Activated naive CD4-positive, alpha-beta T cell treated with anti-CD3 and anti-CD28 coated beads, Interleukin-2, amount 50 U/mL, for 72 hours (primary cell): ENCODE measurements around the gene ANKRD36. TPM values are rescaled to one million over a fixed set of nuclear protein-coding genes. Genes with fewer than 3 reads are reported as not detected.
A peak's percentile ranks its signal among the peaks of the same experiment; 100 is the strongest.
"Not testable (repeated sequence)": the region's sequence is repeated elsewhere in the genome, so short reads cannot be mapped to it uniquely, and the experiment has no call there.

Experiments
- ATAC-seq, 2 donors: fragments of 150-1000 bp; cut with Tn5 transposase; 2 replicates each; pipeline ENCODE4 v1.10.0; 2021; ENCODE audit warnings: mild to moderate bottlenecking in 2 of 2, moderate library complexity in 2 of 2
- DNase-seq, 2 donors: peaks; one replicate each; pipeline ENCODE4 v3.0.0; 2021 to 2022; ENCODE audit warnings: low spot score in 2 of 2
- H3K27ac Mint-ChIP-seq, 2 donors: one replicate each; pipeline ENCODE4 v1.8.0; 2022; ENCODE audit warnings: mild to moderate bottlenecking in 2 of 2, mixed read lengths in 2 of 2
- H3K36me3 Mint-ChIP-seq, 2 donors: one replicate each; pipeline ENCODE4 v1.8.0; 2022; ENCODE audit warnings: mixed read lengths in 2 of 2
- H3K9me3 Mint-ChIP-seq, 2 donors: one replicate each; pipeline ENCODE4 v1.8.0; 2022; ENCODE audit warnings: mixed read lengths in 2 of 2
- total RNA-seq, 2 donors: library from RNA; stranded (reverse); gene quantifications; one replicate each; pipeline ENCODE4 v1.2.3, GENCODE V29; 2022

The ANKRD36 gene
- total RNA-seq, 2 donors from 2014 or later = 32.0 to 46.2 TPM

DNA sequence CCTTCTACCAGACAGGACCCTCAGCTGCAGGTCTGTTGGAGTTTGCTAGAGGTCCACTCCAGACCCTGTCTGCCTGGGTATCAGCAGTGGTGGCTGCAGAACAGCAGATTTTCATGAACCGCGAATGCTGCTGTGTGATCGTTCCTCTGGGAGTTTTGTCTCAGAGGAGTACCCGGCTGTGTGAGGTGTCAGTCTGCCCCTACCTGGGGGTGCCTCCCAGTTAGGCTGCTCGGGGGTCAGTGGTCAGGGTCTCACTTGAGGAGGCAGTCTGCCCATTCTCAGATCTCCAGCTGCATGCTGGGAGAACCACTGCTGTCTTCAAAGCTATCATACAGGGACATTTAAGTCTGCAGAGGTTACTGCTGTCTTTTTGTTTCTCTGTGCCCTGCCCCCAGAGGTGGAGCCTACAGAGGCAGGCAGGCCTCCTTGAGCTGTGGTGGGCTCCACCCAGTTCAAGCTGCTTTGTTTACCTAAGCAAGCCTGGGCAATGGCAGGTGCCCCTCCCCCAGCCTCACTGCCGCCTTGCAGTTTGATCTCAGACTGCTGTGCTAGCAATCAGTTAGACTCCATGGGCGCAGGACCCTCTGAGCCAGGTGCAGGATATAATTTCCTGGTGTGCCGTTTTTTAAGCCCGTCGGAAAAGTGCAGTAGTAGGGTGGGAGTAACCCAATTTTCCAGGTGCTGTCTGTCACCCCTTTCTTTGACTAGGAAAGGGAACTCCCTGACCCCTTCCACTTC is 118.1 kb downstream of the ANKRD36 start:
- H3K9me3 Mint-ChIP-seq, H3K27ac Mint-ChIP-seq, DNase-seq, ATAC-seq: not testable (repeated sequence)
- H3K36me3 Mint-ChIP-seq = peaks cover 7 to 31% of the 10 kb centered on the region in 2 donors

DNA sequence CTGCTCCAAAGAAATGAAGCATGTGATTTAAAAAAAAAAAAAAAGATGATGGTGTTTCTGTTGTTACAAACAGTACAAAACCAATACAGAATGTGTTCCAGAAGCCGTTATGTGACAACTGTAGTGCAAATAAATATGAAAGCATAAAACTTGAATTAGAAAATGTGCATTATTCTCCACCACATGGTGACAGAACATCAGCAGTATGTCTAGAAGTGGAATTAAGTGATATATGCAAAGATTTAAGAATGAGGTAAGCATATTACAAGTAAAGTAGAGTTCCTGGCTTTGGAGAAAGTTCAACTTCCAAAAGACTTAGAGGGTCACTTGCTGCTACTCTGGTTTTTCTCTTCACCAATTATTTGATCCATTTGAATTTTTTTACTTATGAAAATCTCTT is 120.0 kb downstream of the ANKRD36 start:
- not testable (repeated sequence) for DNase-seq, ATAC-seq, H3K9me3 Mint-ChIP-seq

DNA sequence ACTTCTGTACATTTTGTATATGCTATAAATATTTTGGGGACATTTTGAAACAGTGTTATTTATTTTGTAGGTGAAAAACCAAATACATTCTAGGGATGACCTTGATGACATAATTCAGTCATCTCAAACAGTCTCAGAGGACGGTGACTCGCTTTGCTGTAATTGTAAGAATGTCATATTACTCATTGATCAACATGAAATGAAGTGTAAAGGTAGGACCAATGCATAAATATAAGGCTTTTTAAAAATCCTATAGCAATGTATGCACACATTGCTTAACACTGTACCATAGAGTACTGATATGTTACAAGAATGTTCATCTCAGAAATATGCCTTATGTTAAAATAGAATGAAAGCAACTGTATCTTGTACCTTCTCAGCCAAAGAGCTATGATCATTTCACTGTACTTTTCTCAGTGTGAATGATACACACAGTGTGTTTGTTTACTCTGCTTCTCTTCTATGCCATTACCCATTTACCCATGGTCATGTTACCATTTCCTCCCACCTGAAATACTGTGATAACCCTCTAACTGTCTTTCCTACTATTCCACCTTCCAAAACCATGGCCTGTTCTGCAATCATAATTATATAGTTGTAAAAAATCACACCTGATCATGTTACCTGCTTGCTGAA is 120.8 kb downstream of the ANKRD36 start:
- not testable (repeated sequence) for H3K9me3 Mint-ChIP-seq, H3K27ac Mint-ChIP-seq, DNase-seq
- H3K36me3 Mint-ChIP-seq = peaks cover 7 to 21% of the 10 kb centered on the region in 2 donors
- peak; percentile 49 to 95 for ATAC-seq

More for the DNA sequence above, 120.0 kb downstream of the ANKRD36 start:
- H3K27ac Mint-ChIP-seq = not testable (repeated sequence)
- peaks cover 7 to 26% of the 10 kb centered on the region in 2 donors for H3K36me3 Mint-ChIP-seq

DNA sequence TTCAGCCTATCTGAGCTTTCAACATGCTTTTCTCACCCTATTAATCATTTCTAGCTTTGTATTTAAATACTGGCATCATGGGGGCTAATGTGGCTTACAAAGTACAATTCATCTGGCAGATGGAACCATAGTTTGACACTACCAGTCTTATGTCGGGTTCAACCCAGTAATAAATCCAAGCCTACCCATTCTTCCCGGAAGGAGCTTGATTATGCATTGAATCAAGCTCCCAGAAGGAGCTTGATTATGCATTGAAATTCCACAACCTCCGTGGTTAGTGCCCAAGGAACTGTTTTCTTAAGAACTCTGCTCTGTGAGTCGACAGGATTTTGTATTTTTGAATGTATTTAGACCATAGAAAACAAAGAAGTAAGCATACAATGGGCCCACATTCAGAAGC is 148.2 kb downstream of the ANKRD36 start:
- H3K9me3 Mint-ChIP-seq, DNase-seq, H3K36me3 Mint-ChIP-seq, H3K27ac Mint-ChIP-seq, ATAC-seq: not testable (repeated sequence)

DNA sequence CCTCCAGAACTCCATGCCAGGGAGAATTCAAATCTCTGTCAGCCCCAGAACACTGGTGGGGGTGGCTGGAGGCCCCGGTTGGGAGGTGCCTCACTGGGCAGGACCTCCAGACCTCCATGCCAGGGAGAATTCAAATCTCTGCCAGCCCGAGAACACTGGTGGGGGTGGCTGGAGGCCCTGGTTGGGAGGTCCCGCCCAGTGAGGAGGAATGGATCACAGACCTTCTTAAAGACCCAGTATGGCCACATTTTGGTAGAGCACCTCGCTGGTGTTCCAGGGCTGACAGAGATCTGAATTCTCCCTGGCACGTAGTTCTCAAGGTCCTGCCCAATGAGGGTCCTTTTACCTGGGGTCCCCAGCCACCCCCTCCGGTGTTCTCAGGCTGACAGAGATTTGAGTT is 153.5 kb downstream of the ANKRD36 start:
- H3K36me3 Mint-ChIP-seq, DNase-seq, H3K9me3 Mint-ChIP-seq, H3K27ac Mint-ChIP-seq, ATAC-seq: not testable (repeated sequence)

DNA sequence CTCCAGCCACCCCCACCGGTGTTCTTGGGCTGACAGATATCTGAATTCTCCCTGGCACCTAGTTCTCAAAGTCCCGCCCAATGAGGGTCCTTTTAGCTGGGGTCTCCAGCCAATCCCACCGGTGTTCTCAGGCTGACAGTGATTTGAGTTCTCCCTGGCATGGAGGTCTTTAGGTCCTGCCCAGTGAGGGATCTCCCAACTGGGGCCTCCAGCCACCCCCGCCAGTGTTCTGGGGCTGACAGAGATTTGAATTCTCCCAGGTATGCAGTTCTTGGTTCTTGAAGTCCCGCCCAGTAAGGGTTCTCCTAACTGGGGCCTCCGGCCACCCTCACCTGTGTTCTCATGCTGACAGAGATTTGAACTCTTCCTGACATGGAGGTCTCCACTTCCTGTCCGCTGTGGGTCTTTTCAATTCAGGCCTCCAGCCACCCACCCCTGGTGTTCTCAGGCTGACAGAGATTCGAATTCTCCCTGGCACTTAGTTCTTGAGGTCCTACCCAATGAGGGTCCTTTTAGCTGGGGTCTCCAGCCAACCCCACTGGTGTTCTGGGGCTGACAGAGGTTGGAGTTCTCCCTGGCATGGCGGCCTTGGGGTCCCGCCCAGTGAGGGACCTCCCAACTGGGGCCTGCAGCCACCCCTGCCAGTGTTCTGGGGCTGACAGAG is 154.6 kb downstream of the ANKRD36 start:
- Mint-ChIP-seq H3K36me3 (no peaks in the 10 kb centered on the region), H3K27ac (peak overlapping the region in 1 of 2 donors; percentile 77), H3K9me3 (no peaks in the 10 kb centered on the region)
- ATAC-seq (no peak), DNase-seq (peak in 1 of 2 donors; percentile 8)

DNA sequence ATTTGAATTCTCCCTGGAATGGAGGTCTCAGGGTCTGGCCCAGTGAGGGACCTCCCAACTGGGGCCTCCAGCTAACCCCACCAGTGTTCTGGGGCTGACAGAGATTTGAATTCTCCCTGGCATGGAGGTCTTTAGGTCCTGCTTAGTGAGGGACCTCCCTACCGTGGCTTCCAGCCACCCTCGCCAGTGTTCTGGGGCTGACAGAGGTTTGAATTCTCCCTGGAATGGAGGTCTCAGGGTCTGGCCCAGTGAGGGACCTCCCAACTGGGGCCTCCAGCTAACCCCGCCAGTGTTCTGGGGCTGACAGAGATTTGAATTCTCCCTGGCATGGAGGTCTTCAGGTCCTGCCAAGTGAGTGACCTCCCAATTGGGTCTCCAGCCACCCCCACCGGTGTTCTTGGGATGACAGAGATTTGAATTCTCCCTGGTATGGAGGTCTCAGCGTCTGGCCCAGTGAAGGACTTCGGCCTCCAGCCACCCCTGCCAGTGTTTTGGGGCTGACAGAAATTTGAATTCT is 155.2 kb downstream of the ANKRD36 start:
- peak in 1 of 2 donors; percentile 4 for DNase-seq
- H3K9me3 Mint-ChIP-seq, H3K36me3 Mint-ChIP-seq, H3K27ac Mint-ChIP-seq, ATAC-seq: not testable (repeated sequence)

DNA sequence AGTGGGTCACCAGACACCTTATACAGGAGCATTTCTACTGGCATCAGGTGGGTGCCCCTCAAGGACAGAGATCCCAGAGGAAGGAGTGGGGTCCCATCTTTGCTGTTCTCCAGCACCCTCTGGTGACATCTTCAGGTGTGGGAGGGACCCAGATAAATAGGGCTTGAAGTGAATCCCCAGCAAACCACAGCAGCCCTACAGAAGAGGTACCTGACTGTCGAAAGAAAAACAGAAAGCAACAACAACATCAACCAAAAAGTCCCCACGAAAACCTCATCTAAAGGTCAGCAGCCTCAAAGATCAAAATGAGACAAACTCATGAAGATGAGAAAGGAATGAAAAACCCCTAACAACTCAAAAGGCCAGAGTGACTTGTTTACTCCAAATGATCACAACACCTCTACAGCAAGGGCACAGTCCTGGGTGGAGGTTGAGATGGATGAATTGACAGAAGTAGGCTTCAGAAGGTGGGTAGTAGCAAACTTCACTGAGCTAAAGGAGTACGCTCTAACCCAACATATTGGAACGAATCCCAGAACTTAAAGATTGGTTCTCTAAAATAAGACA is 163.4 kb downstream of the ANKRD36 start:
- not testable (repeated sequence) for H3K36me3 Mint-ChIP-seq, H3K9me3 Mint-ChIP-seq, DNase-seq, H3K27ac Mint-ChIP-seq
- ATAC-seq = peak in 1 of 2 donors; percentile 32

DNA sequence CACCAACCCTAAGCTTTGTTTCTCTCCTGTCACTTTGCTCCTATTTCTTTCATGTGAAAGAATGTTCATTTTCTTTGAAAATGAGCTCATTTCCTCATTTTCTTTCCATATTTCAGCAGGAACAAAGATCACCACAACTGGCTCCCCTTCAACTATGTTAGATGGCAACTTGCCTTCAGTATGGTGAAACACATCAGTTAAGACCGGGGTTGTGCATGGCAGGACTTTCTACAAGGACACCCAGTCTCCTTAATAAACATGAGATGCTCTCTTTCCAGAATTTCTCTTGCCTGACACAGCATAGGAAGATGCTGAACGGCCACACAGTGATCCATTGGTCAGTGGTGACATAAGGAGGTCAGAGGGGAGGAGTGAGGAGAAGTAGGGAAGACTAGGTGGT is 172.2 kb downstream of the ANKRD36 start:
- H3K36me3 Mint-ChIP-seq, H3K27ac Mint-ChIP-seq, DNase-seq, H3K9me3 Mint-ChIP-seq, ATAC-seq: not testable (repeated sequence)

DNA sequence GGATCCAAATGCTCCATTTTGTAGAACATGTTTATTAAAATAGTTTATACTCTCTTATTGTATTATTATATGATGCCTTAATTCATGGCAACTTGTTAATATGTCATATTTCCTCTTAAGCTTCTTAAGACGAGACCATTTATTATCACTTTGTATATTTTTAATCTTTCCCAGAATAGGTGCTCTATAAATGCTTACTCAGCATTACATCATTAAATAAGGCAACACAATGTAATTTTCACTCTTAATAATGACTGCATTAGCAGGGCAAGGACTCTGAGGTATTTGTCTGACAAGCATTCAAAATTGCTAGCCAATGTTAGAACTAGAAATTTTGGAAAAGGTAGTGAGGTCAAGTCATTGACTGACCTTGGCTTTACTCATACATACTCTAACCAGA is 180.7 kb downstream of the ANKRD36 start:
- not testable (repeated sequence) for H3K9me3 Mint-ChIP-seq

More for the DNA sequence above, 180.7 kb downstream of the ANKRD36 start:
- H3K36me3 Mint-ChIP-seq, ATAC-seq, H3K27ac Mint-ChIP-seq, DNase-seq: not testable (repeated sequence)

Other genes starting within 250 kb of the ANKRD36 start
- 10 to 100 TPM in 1 of 2 donors, 1 to 10 TPM in 1; 6.8 to 10.8 TPM for gene SEMA4C, start 243.1 kb upstream of the ANKRD36 start, total RNA-seq
- gene FAM178B, start 126.6 kb upstream of the ANKRD36 start, total RNA-seq = under 1 TPM; 0.31 to 0.43 TPM
- 10 to 100 TPM; 14.7 to 21.6 TPM for gene FAHD2B, start 18.3 kb upstream of the ANKRD36 start, total RNA-seq